Sciatic nerve (tissue), 2 donors: ENCODE results near the gene OTUD4. TPM values are rescaled to one million over a fixed set of nuclear protein-coding genes. Genes with fewer than 3 reads are reported as not detected.
A peak's percentile ranks its signal among the peaks of the same experiment; 100 is the strongest.
"Not testable (repeated sequence)": the region's sequence is repeated elsewhere in the genome, so short reads cannot be mapped to it uniquely, and the experiment has no call there.

Experiments
- ATAC-seq: fragments of 200-7000 bp; cut with Tn5 transposase; one replicate; pipeline ENCODE4 v1.9.1; 2020; ENCODE audit warnings: mild to moderate bottlenecking, moderate library complexity
- DNase-seq: peaks from one replicate; pipeline ENCODE4 v3.0.0-alpha.2; 2020; ENCODE audit warnings: low spot score
- intact Hi-C: fragments of 100-400 bp; cut with DNase I; formaldehyde crosslinking; loops from one replicate; pipeline ENCODE4 v1.14.2; 2022
- total RNA-seq: library from RNA; stranded (reverse); fragmentation: NEBNext Ultra II Directional; extraction: Animal tissue kit (Norgen Biotek cat#: 25700); gene quantifications from one replicate; pipeline ENCODE4 v1.2.1, GENCODE V29; 2021
- donor health status: DM: no; HTN: no; CAD: no.
- donor health status: DM: no; HTN: no; CAD: no.

OTUD4 gene
- total RNA-seq, 1 donor from 2014 or later = 64.5 TPM

- intact Hi-C loops = no loop called here
- DNase-seq = no peak
- ATAC-seq = no peak
Measured at GRCh38 chr4:145153181-145153903, 27.0 kb downstream of the OTUD4 start.

DNA sequence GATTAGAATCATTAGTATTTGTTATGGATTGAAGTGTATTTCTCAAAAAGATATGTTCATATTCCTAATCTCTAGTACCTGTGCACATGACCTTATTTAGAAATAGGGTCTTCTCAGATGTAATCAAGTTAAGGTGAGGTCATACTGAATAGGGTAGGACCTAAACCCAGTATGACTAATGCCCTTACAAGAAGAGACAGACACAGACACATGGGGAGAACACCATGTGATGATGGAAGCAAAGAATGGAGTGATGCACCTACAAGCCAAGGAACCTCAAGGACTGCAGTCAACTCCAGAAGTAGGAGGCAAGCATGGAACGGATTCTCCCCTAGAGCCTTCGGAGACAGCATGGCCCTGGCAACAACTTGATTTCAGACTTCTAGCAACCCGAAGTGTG, 31.4 kb downstream of the OTUD4 start:
- ATAC-seq (no peak), DNase-seq (no peak)
- intact Hi-C loops = no loop called here

DNA sequence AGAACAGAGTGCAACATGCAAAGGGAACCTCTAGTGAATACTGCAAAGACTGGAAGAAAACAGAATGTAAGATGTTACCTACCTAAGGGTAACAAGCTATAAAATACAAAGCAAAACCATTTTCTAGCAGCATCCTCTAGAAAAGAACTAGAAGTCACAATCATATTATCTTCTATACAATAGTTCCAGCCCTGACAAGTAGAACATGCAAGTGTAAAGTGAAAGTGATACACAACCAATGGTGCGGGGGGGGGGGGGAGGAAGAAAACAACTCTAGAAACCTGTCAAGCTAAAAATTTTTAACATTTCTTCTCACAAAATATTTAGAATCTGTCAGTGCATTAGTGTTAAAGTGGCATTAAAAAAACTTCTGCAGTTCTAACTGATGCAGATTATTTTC, 44.2 kb downstream of the OTUD4 start:
- intact Hi-C loops, DNase-seq, ATAC-seq: not testable (repeated sequence)

- ATAC-seq (peak; percentile 13), DNase-seq (no peak)
- intact Hi-C loops = no loop called here
Measured at GRCh38 chr4:145132511-145133098, 47.8 kb downstream of the OTUD4 start.

DNA sequence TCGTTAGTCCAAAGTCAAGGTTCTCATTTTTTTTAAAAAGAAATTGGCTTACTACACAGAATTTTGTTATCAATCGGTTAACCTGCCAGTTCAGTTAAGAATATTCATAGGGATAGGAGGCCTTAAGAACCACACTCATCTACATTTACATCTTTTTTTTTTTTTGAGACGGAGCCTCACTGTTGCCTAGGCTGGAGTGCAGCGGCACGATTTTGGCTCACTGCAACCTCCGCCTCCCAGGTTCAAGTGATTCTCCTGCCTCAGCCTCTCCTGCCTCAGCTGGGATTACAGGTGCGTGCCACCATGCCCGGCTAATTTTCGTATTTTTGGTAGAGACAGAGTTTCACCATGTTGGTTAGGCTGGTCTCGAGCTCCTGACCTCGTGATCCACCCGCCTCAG, 48.5 kb downstream of the OTUD4 start:
- intact Hi-C loops = no loop called here
- ATAC-seq (no peak), DNase-seq (no peak)

GRCh38 chr4:145130788-145131399, 49.5 kb downstream of the OTUD4 start:
- no peak for ATAC-seq
- DNase-seq = no peak
- intact Hi-C loops = no loop called here

DNA sequence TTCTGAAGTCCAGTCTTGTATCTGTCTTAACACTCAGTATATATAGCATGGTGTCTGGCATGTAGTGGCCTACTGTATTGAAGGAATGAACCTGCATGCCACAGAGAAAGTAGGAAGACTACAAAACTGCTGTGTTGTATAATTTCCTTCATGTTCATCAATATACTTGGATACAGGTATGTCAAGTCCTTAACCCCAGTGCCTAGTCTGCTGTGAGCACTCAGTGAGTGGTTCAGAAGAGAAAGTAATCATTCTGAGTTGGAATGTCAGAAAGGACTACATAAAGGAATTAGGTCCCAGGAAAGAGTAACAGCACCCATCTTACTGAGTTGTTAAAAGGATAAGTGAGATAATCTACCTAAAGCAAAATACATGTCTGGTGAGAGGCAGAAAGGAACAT, 50.3 kb downstream of the OTUD4 start:
- intact Hi-C loops = no loop called here
- ATAC-seq (no peak), DNase-seq (no peak)

- ATAC-seq (no peak), DNase-seq (no peak)
- intact Hi-C loops = no loop called here
Measured at GRCh38 chr4:145125396-145125795, 55.0 kb downstream of the OTUD4 start.

- intact Hi-C loops = no loop called here
- ATAC-seq (no peak), DNase-seq (no peak)
Measured at GRCh38 chr4:145108128-145108527, 72.3 kb downstream of the OTUD4 start.

DNA sequence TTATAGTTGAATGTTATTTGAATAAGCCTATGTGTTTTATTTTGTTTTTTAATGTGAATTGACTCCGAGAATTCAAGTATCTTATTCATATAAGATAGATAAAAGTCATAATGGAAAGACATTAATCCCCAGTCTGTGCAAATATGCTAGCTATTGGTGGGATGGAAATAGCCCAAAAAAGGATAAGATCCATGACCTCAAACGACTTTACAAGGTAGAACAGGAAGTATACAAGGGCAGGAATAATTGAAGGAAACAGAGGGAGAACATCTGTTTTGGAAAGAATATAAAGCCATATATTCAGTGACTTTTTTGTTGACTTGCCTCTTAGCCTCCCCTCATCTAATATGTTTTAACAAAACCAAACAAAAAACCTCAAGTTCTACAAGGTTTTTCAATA, 73.3 kb downstream of the OTUD4 start:
- ATAC-seq = no peak
- intact Hi-C loops = no loop called here
- no peak for DNase-seq

DNA sequence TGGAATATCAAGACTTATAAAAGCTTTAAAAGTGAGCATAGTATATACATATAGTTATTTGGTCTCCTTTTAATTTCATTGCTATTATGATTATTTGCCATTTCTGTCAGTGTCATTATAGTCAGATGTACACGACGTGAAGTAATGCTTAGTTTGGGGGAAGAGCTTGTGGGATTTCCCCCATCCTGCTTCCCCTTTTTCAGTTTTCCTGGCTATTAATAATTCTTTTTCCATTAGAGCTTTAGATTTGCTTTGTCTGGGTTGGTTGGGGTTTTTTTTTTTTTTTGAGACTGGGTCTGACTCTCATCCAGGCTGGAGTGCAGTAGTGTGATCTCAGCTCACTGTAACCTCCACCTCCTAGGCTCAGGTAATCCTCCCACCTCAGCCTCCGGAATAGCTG, 76.9 kb downstream of the OTUD4 start:
- DNase-seq (no peak), ATAC-seq (no peak)
- intact Hi-C loops = no loop called here

GRCh38 chr4:145102619-145103018, 77.8 kb downstream of the OTUD4 start:
- ATAC-seq (no peak), DNase-seq (no peak)
- intact Hi-C loops = no loop called here

DNA sequence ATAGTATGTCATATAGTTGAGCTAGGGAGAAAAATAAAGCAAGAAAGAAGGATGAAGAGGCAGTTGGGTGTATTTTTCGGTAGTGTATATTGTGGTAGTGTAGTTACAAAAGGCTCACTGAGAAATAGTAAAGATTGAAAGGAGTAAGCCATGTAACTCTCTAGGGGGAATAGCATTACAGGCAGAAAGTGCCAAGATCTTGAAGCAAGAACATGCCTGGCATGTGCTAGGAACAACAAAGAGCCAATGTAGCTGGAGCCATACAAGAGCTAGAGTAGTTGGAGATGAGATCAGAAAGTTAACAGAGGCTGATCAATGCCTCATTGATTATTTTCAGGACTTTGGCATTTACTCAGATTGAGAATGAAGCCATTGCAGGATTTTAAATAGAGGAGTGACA, 79.3 kb downstream of the OTUD4 start:
- ATAC-seq (no peak), DNase-seq (no peak)
- intact Hi-C loops = no loop called here

GRCh38 chr4:145099653-145100052, 80.7 kb downstream of the OTUD4 start:
- DNase-seq = no peak
- intact Hi-C loops = no loop called here
- ATAC-seq = no peak

DNA sequence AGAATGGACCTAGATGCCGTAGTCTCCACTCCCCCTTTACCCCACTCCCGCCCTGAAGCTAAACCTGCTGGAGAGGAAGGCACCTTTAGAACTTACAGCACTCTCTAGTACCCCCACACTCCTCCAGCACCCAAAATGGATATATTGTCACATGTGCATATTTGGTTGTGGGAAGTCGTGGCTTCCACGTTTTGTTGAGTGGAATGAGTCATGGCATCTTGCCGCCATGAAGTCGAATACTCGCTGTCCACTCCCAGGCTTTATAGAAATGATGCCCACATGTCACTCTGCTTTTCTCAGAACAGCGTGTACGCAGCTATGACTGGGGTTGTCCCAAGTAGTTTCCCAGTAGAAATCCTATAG, 81.7 kb downstream of the OTUD4 start:
- DNase-seq = no peak
- intact Hi-C loops = no loop called here

DNA sequence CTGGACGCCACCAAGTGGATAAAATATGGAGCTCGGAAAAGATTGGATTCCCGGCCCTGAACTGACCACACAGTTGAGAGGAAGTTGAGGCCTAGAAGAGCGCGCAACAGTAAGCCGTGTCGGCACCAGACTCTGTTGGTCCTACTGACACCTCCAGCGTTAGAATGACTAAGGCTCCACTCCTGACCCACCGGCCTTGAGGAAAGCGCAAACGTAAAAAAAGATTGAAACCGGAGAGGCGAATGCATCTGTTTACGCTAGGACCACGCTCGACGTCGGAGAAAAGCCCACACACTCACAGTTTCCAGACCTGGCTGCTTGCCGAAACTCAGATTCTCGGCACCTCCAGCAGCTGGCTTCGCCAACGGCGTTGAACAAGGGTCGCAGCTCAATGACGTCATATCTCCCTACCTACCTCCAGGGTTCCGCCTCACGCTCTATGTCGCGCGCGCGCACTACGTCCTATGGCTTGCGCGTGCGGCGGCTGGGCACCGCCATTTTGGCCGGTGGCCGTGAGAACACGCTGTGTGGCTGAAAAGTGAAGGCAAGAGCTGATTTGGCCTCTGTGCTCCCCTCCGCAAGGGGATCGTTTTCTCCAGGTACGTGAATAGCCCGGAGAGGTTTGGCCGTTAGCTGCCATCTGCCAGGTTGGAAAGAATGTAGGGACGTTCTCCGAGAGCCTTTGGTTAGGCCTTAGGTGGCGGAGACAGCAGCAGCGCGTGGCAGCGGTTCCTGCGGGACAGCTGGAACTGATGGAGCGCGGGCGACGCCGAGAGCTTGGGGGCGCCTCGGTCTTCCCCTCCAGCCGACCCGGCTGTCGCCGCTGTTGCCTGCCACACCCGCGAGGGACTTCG, 82.3 kb downstream of the OTUD4 start, which contains the start of the genes ABCE1 and ANAPC10:
TSS of gene ABCE1 (plus strand) at position 491 of the 854 bp plus-strand sequence. CDS start 6,102 bp downstream, outside the sequence.
TSS of gene ANAPC10 (minus strand) at position 376 of the 854 bp plus-strand sequence. CDS start 2,097 bp downstream, outside the sequence.
- ATAC-seq = peak; percentile 99
- intact Hi-C loops = no loop called here

More for the DNA sequence above, 81.7 kb downstream of the OTUD4 start:
- peak; percentile 38 for ATAC-seq

GRCh38 chr4:145097331-145097820, 83.0 kb downstream of the OTUD4 start:
- no peak for DNase-seq
- intact Hi-C loops = no loop called here
- ATAC-seq = no peak

More for the DNA sequence above, 82.3 kb downstream of the OTUD4 start, which contains the start of the genes ABCE1 and ANAPC10:
- peak; percentile 96 for DNase-seq

- no peak for DNase-seq
- no peak for ATAC-seq
- intact Hi-C loops = no loop called here
Measured at GRCh38 chr4:145093638-145094037, 86.8 kb downstream of the OTUD4 start.

DNA sequence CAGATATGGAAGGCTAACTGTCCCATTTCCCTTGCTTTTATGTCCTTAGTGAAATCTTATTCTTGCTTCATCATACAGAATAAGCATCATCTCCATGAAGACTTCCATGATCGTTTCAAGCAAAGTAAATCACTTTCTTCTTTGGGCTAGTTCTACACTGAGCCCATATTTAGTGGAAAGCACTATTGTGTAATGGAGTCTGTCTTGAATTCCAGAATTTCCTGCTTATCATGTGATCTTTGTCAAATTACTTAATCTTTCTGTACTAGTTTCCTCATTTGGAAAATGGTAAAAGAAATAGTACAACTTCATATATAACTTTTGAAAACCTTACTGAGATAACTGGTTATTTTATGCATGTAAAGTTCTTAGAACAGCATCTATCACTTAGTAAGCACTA, 90.0 kb downstream of the OTUD4 start:
- intact Hi-C loops = no loop called here
- ATAC-seq (no peak), DNase-seq (no peak)
